Measurements from ENCODE around the gene CDK6.

The CDK6 gene

GRCh38 chr7:92845736-92846135 lies 9.4 kb upstream of the CDK6 start:
- no peak for DNase-seq (ENCODE audit: low read depth)

- DNase-seq (ENCODE audit: low read depth), result no peak
Measured at GRCh38 chr7:92843781-92844180, 7.4 kb upstream of the CDK6 start.

GRCh38 chr7:92843034-92843760 lies 6.8 kb upstream of the CDK6 start:
- no peak for DNase-seq (ENCODE audit: low read depth)

- peak; percentile 30 for DNase-seq (ENCODE audit: low read depth)
Measured at GRCh38 chr7:92841192-92841591, 4.8 kb upstream of the CDK6 start.

- DNase-seq (ENCODE audit: low read depth), result no peak
Measured at GRCh38 chr7:92840316-92840715, 3.9 kb upstream of the CDK6 start.

GRCh38 chr7:92839901-92840300 lies 3.5 kb upstream of the CDK6 start:
- no peak for DNase-seq (ENCODE audit: low read depth)

GRCh38 chr7:92838934-92839333 lies 2.6 kb upstream of the CDK6 start:
- DNase-seq (ENCODE audit: low read depth), result no peak

GRCh38 chr7:92837000-92837749 lies 802 bp upstream of the CDK6 start:
- peak; percentile 56 for DNase-seq (ENCODE audit: low read depth)

- DNase-seq (ENCODE audit: low read depth), result peak; percentile 48
Measured at GRCh38 chr7:92835851-92836488, 403 bp downstream of the CDK6 start.

- DNase-seq (ENCODE audit: low read depth), result peak; percentile 83
Measured at GRCh38 chr7:92835261-92835850, 1.0 kb downstream of the CDK6 start.

GRCh38 chr7:92834507-92835260 lies 1.7 kb downstream of the CDK6 start:
- DNase-seq (ENCODE audit: low read depth), result peak; percentile 45

- peak; percentile 87 for DNase-seq (ENCODE audit: low read depth)
Measured at GRCh38 chr7:92833766-92834506, 2.4 kb downstream of the CDK6 start.

GRCh38 chr7:92833024-92833765 lies 3.2 kb downstream of the CDK6 start:
- DNase-seq (ENCODE audit: low read depth), result peak; percentile 87

GRCh38 chr7:92832534-92833023 lies 3.8 kb downstream of the CDK6 start:
- DNase-seq (ENCODE audit: low read depth), result no peak

GRCh38 chr7:92831716-92832533 lies 4.4 kb downstream of the CDK6 start:
- peak; percentile 93 for DNase-seq (ENCODE audit: low read depth)

GRCh38 chr7:92830532-92831110 lies 5.8 kb downstream of the CDK6 start:
- peak; percentile 51 for DNase-seq (ENCODE audit: low read depth)

- no peak for DNase-seq (ENCODE audit: low read depth)
Measured at GRCh38 chr7:92830027-92830426, 6.3 kb downstream of the CDK6 start.

- DNase-seq (ENCODE audit: low read depth), result no peak
Measured at GRCh38 chr7:92827464-92828120, 8.8 kb downstream of the CDK6 start.
